Measurements from ENCODE around the gene DEPP1.

DEPP1 gene

GRCh38 chr10:44997105-44997748 lies 18.6 kb upstream of the DEPP1 start:
- no peak for TF ChIP-seq ZFX (IDR thresholded peaks at IDR 0.05; ENCODE audit: borderline replicate concordance)
- no peak for TF ChIP-seq CTCF (IDR thresholded peaks at IDR 0.05)
- H3K27ac ChIP-seq = no peak overlapping the region

- H3K27ac ChIP-seq = no peak overlapping the region
- TF ChIP-seq CTCF (IDR thresholded peaks at IDR 0.05) (no peak), ZFX (IDR thresholded peaks at IDR 0.05; ENCODE audit: borderline replicate concordance) (no peak)
Measured at GRCh38 chr10:44995914-44996669, 17.5 kb upstream of the DEPP1 start.

- H3K27ac ChIP-seq = no peak overlapping the region
- TF ChIP-seq ZFX (IDR thresholded peaks at IDR 0.05; ENCODE audit: borderline replicate concordance) (no peak), CTCF (IDR thresholded peaks at IDR 0.05) (no peak)
Measured at GRCh38 chr10:44995581-44995913, 16.9 kb upstream of the DEPP1 start.

- TF ChIP-seq ZFX (IDR thresholded peaks at IDR 0.05; ENCODE audit: borderline replicate concordance) (no peak), CTCF (IDR thresholded peaks at IDR 0.05) (no peak)
- H3K27ac ChIP-seq = no peak overlapping the region
Measured at GRCh38 chr10:44994752-44995530, 16.3 kb upstream of the DEPP1 start.

GRCh38 chr10:44993922-44994751 lies 15.5 kb upstream of the DEPP1 start:
- no peak for TF ChIP-seq CTCF (IDR thresholded peaks at IDR 0.05)
- no peak for TF ChIP-seq ZFX (IDR thresholded peaks at IDR 0.05; ENCODE audit: borderline replicate concordance)

GRCh38 chr10:44993226-44993921 lies 14.8 kb upstream of the DEPP1 start:
- TF ChIP-seq ZFX (IDR thresholded peaks at IDR 0.05; ENCODE audit: borderline replicate concordance) (no peak), CTCF (IDR thresholded peaks at IDR 0.05) (no peak)
- no peak overlapping the region for H3K27ac ChIP-seq

More at GRCh38 chr10:44993922-44994751, 15.5 kb upstream of the DEPP1 start:
- no peak overlapping the region for H3K27ac ChIP-seq

Measured in 22Rv1 (cell line).